ENCODE data around the gene GALNT6.
"Not testable (repeated sequence)": the region's sequence is repeated elsewhere in the genome, so short reads cannot be mapped to it uniquely, and the experiment has no call there.

Gene GALNT6

DNA sequence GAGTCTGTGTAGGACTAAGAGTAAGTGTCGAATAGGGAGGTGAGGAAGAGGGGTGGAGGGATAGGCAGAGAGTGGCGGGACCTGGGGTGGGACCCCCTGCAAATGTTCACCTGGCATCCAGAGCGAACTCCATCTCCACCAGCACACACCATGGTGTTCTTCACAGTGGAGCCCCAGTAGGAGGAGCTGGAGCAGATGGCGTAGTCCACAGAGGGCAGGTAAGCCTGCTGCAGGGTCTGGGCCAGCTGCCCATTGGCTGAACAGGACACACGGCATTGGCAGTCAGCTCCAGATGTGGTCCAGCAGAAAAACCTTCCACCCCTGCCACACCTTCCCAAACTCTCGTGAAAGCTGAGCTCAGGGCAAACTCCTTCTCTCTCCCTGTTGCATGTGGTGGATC lies 51.5 kb downstream of the GALNT6 start:
- TF ChIP-seq, protein P1, sequence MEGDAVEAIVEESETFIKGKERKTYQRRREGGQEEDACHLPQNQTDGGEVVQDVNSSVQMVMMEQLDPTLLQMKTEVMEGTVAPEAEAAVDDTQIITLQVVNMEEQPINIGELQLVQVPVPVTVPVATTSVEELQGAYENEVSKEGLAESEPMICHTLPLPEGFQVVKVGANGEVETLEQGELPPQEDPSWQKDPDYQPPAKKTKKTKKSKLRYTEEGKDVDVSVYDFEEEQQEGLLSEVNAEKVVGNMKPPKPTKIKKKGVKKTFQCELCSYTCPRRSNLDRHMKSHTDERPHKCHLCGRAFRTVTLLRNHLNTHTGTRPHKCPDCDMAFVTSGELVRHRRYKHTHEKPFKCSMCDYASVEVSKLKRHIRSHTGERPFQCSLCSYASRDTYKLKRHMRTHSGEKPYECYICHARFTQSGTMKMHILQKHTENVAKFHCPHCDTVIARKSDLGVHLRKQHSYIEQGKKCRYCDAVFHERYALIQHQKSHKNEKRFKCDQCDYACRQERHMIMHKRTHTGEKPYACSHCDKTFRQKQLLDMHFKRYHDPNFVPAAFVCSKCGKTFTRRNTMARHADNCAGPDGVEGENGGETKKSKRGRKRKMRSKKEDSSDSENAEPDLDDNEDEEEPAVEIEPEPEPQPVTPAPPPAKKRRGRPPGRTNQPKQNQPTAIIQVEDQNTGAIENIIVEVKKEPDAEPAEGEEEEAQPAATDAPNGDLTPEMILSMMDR (IDR thresholded peaks at IDR 0.05; ENCODE audit: low read depth, low read length, missing control alignments): no peak

DNA sequence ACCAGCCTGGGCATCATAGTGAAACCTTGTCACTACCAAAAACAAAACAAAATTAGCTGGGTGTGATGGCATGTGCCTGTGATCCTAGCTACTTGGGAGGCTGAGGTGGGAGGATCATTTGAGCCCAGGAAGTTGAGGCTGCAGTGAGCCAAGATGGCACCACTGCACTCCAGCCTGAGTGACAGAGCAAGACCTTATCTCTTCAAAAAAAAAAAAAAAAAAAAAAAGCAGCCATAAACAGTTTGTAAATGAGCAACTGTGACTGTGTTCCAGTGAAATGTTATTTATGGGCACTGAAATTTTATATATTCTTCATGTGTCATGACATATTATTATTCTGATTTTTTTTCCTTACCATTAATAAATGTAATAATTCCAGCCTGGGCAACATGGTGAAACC lies 53.9 kb downstream of the GALNT6 start:
- not testable (repeated sequence) for DNase-seq (ENCODE audit: extremely low read depth, low read depth); H3K4me3 ChIP-seq (replicated peaks; ENCODE audit: low read depth, low read length)

More for the DNA sequence above, 51.5 kb downstream of the GALNT6 start:
- DNase-seq (ENCODE audit: extremely low read depth, low read depth): no peak
- no peak overlapping the region for H3K4me3 ChIP-seq (replicated peaks; ENCODE audit: low read depth, low read length)

DNA sequence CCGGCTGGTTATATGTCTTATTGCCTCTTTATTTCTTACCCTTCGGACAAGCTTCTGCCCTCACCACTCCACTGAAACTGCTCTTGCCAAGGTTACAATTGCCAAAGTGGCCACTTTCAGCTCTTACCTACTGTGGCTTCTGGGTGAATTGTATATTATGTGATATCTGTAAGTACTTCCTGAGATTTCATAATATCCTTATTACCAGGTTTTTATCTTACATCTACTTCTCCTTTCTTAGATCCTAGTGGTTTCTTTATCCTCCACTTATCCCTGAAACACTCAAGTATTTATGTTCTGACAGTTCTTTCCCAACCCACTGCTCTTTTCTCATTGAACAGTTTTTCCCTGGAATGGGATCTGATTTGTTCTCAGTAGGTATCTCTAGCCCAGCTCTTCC lies 55.3 kb downstream of the GALNT6 start:
- H3K4me3 ChIP-seq (replicated peaks; ENCODE audit: low read depth, low read length): no peak overlapping the region
- DNase-seq (ENCODE audit: extremely low read depth, low read depth): no peak
- TF ChIP-seq, protein P1 (IDR thresholded peaks at IDR 0.05; ENCODE audit: low read depth, low read length, missing control alignments): no peak

DNA sequence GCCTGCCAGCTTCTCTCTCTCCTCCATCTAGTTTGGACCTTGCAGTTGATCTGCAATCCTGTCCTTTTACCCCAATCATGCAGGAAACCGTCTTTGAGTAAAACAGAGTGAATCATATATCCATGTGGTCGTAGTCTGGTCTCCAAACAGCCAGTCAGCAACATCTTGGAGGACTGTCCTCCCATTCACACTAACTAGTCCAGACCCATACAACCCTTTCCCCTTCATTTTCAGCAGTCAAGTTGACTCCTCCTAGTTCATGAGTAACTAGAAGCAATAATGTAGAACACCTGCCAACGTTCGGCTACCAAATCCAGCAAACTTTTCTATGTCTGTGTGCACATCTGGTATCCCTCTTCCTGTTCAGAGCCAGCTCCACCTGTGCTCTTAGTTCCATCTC lies 56.4 kb downstream of the GALNT6 start:
- TF ChIP-seq, protein P1 (IDR thresholded peaks at IDR 0.05; ENCODE audit: low read depth, low read length, missing control alignments): no peak
- DNase-seq (ENCODE audit: extremely low read depth, low read depth): no peak
- H3K4me3 ChIP-seq (replicated peaks; ENCODE audit: low read depth, low read length): no peak overlapping the region

DNA sequence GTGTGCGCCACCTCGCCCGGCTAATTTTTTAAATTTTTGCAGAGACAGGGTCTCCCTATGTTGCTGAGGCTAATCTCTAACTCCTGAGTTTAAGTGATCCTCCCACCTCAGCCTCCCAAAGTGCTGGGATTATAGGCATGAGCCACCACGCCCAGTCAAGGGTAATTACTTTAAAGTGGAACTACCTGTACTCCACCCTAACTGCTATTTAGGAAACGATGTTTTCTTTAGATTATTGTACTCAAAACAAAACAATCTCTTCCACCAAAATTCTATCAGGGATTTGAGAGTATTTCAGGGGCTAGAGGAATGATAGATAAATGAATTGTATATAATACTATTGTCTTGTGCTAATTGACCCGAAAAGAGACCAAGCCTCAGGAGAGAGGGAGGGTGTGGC lies 57.7 kb downstream of the GALNT6 start:
- DNase-seq (ENCODE audit: extremely low read depth, low read depth): no peak
- TF ChIP-seq, protein P1 (IDR thresholded peaks at IDR 0.05; ENCODE audit: low read depth, low read length, missing control alignments): no peak
- H3K4me3 ChIP-seq (replicated peaks; ENCODE audit: low read depth, low read length): no peak overlapping the region

DNA sequence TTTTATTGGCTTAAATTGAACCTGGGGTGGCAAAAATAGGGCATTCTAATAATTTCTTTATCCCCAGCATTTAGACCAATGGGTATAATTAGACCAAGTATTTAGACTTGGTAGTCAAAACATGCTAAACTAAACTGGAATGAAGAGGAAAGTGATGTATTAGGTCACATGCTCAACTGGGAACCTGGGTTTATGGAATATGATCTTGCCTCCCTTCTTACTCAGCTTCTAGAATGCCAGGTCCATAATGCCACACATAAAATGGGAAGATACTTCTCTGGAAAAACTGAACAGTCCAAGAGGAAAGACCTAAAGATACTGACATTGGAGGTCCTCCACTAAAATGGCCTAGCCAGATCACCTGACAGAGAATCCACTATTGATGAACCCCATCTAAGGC lies 61.0 kb downstream of the GALNT6 start:
- H3K4me3 ChIP-seq (replicated peaks; ENCODE audit: low read depth, low read length): no peak overlapping the region
- no peak for DNase-seq (ENCODE audit: extremely low read depth, low read depth)
- TF ChIP-seq, protein P1 (IDR thresholded peaks at IDR 0.05; ENCODE audit: low read depth, low read length, missing control alignments): no peak

DNA sequence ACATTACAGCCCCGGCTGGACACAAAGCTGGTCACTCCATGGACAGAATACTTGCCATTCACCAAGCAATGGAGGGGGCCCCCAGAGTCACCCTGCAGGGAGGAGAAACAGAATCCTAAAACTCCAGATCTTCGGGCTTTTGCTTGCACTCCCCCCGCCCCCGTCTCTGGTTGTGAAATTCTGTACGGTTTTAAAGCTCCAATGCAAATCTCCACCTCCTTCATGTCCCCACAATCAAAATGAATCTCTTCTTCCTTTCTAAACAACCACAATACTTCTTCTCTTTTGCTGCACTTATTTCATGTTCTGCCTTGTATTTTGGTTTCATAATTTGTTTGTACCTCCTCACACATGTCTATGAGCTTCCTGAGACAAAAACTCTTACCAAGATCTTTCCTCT lies 61.5 kb downstream of the GALNT6 start:
- no peak for DNase-seq (ENCODE audit: extremely low read depth, low read depth)
- TF ChIP-seq, protein P1 (IDR thresholded peaks at IDR 0.05; ENCODE audit: low read depth, low read length, missing control alignments): no peak
- H3K4me3 ChIP-seq (replicated peaks; ENCODE audit: low read depth, low read length): no peak overlapping the region

All from HFF-Myc (cell line).